ENCODE measurements around the gene HSD17B11. TPM values are rescaled to one million over a fixed set of nuclear protein-coding genes. Genes with fewer than 3 reads are reported as not detected.

Gene HSD17B11
- total RNA-seq (2021) = 5.5 and 6.7 TPM in 2 replicates
- Bru-seq, nascent RNA = percentile 47 among the genes with signal in this experiment
- BruChase-seq, experiment 1, labeled RNA remaining after a 2-hour chase = percentile 45 among the genes with signal in this experiment
- BruChase-seq, experiment 2, labeled RNA remaining after a 6-hour chase = percentile 47 among the genes with signal in this experiment
- long read RNA-seq, transcript HSD17B11-201 (7 exons, 1,885 nt) = major isoform, 10 of 11 reads
- long read RNA-seq, partial matches to known transcripts = 0 of 11 reads
- long read RNA-seq, other reads (novel, unspliced or antisense) = 1 of 11 reads

GRCh38 chr4:87390891-87391575, at the start of gene HSD17B11:
TSS of gene HSD17B11 (minus strand) at chr4:87391188. CDS start at chr4:87391070, 118 bp downstream.
- POLR2A ChIA-PET (ENCODE audit: low non-redundant PET) = no interaction called here
- Histone ChIP-seq H3K36me3 (ENCODE audit: insufficient read depth, low read length, poor library complexity, severe bottlenecking) (no peaks in the 10 kb centered on the region), H3K4me1 (ENCODE audit: insufficient read depth, low read length, poor library complexity, severe bottlenecking) (no peaks in the 10 kb centered on the region), H3K27me3 (replicated peaks; ENCODE audit: insufficient read depth, low read depth, low read length, poor library complexity) (no peaks in the 10 kb centered on the region), H3K9me3 (ENCODE audit: low read depth, low read length, poor library complexity, severe bottlenecking) (no peaks in the 10 kb centered on the region), H3K4me3 (ENCODE audit: low read depth, low read length, poor library complexity, severe bottlenecking) (peak within 1 kb of the TSS; percentile 58), H3K27ac (ENCODE audit: low read depth, low read length, poor library complexity, severe bottlenecking) (peak within 1 kb of the TSS; percentile 67)
- DNase-seq (ENCODE audit: low spot score) = peak; percentile 84
- CTCF ChIA-PET = interaction anchor here (0.7 kb wide), 1 partner anchor 15 kb away, joined by 3 read pairs; no protein-coding TSS in a partner anchor
- intact Hi-C loops (cut with micrococcal nuclease; ENCODE audit: unreplicated experiment) = no loop called here
- no peak for TF ChIP-seq EZH2 (IDR thresholded peaks at IDR 0.05; ENCODE audit: borderline replicate concordance, low read depth, low read length, poor library complexity, severe bottlenecking)
- TF ChIP-seq, protein P1, sequence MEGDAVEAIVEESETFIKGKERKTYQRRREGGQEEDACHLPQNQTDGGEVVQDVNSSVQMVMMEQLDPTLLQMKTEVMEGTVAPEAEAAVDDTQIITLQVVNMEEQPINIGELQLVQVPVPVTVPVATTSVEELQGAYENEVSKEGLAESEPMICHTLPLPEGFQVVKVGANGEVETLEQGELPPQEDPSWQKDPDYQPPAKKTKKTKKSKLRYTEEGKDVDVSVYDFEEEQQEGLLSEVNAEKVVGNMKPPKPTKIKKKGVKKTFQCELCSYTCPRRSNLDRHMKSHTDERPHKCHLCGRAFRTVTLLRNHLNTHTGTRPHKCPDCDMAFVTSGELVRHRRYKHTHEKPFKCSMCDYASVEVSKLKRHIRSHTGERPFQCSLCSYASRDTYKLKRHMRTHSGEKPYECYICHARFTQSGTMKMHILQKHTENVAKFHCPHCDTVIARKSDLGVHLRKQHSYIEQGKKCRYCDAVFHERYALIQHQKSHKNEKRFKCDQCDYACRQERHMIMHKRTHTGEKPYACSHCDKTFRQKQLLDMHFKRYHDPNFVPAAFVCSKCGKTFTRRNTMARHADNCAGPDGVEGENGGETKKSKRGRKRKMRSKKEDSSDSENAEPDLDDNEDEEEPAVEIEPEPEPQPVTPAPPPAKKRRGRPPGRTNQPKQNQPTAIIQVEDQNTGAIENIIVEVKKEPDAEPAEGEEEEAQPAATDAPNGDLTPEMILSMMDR (conservative IDR thresholded peaks at IDR 0.05; ENCODE audit: low read depth, low read length) = no peak
- BruUV-seq (replicated peaks) = no TSS peak

DNA sequence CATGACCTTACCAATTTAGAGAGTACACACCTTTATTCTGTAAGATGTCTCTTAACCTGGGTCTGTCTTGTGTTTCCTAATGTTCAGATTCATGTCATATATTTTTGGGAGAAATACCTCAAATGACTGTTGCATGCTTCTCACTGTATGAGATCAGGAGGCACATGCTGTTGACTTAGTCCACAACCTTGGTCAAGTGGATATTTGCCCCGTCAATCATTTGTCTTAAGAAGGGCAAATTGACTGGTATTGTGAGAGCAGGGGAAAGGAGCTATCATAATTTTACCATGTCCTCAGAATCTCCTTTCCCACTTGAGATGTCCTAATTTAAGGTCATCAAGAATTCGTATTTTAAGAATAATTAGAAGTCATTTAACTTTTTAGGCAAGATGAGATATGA, 42.4 kb upstream of the HSD17B11 start:
- H3K9me3 ChIP-seq (ENCODE audit: low read depth, low read length, poor library complexity, severe bottlenecking) = no peaks in the 10 kb centered on the region
- intact Hi-C loops (cut with micrococcal nuclease; ENCODE audit: unreplicated experiment) = no loop called here
- BruUV-seq (replicated peaks) = no TSS peak
- CTCF ChIA-PET = no interaction called here
- TF ChIP-seq, protein P1 (conservative IDR thresholded peaks at IDR 0.05; ENCODE audit: low read depth, low read length) = no peak
- no peak for TF ChIP-seq EZH2 (IDR thresholded peaks at IDR 0.05; ENCODE audit: borderline replicate concordance, low read depth, low read length, poor library complexity, severe bottlenecking)
- no peak overlapping the region for H3K4me3 ChIP-seq (ENCODE audit: low read depth, low read length, poor library complexity, severe bottlenecking)
- no peaks in the 10 kb centered on the region for H3K36me3 ChIP-seq (ENCODE audit: insufficient read depth, low read length, poor library complexity, severe bottlenecking)
- POLR2A ChIA-PET (ENCODE audit: low non-redundant PET) = no interaction called here
- H3K4me1 ChIP-seq (ENCODE audit: insufficient read depth, low read length, poor library complexity, severe bottlenecking) = no peaks in the 10 kb centered on the region
- H3K27ac ChIP-seq (ENCODE audit: low read depth, low read length, poor library complexity, severe bottlenecking) = no peak overlapping the region
- no peak for DNase-seq (ENCODE audit: low spot score)
- peaks cover 2% of the 10 kb centered on the region for H3K27me3 ChIP-seq (replicated peaks; ENCODE audit: insufficient read depth, low read depth, low read length, poor library complexity)

DNA sequence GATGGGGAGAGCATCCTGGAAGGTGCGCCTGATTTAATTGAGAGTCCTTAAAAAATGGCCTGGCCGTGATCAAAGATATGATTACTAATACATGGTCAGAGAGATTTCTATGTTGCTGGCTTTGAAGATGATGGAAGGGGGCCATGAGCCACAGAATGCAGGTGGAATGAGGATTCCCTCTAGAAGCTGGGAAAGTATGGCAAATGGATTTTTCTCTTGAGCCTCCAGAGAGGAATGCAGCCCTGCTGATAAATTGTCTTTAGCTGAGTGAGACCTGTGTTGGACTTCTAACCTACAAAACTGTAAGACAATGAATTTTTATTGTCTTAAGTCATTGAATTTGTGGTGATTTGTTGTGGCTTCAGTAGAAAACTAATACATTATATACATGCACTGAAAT, 39.0 kb upstream of the HSD17B11 start:
- ChIA-PET POLR2A (ENCODE audit: low non-redundant PET) (no interaction called here), CTCF (no interaction called here)
- no peaks in the 10 kb centered on the region for H3K9me3 ChIP-seq (ENCODE audit: low read depth, low read length, poor library complexity, severe bottlenecking)
- no peak overlapping the region for H3K4me3 ChIP-seq (ENCODE audit: low read depth, low read length, poor library complexity, severe bottlenecking)
- intact Hi-C loops (cut with micrococcal nuclease; ENCODE audit: unreplicated experiment) = no loop called here
- peaks cover 10% of the 10 kb centered on the region for H3K4me1 ChIP-seq (ENCODE audit: insufficient read depth, low read length, poor library complexity, severe bottlenecking)
- no TSS peak for BruUV-seq (replicated peaks)
- no peaks in the 10 kb centered on the region for H3K36me3 ChIP-seq (ENCODE audit: insufficient read depth, low read length, poor library complexity, severe bottlenecking)
- DNase-seq (ENCODE audit: low spot score) = no peak
- TF ChIP-seq, protein P1 (conservative IDR thresholded peaks at IDR 0.05; ENCODE audit: low read depth, low read length) = no peak
- no peak for TF ChIP-seq EZH2 (IDR thresholded peaks at IDR 0.05; ENCODE audit: borderline replicate concordance, low read depth, low read length, poor library complexity, severe bottlenecking)
- peaks cover 2% of the 10 kb centered on the region for H3K27me3 ChIP-seq (replicated peaks; ENCODE audit: insufficient read depth, low read depth, low read length, poor library complexity)
- H3K27ac ChIP-seq (ENCODE audit: low read depth, low read length, poor library complexity, severe bottlenecking) = no peak overlapping the region

All from A673 (cell line).